GM12878 (cell line): Measurements from ENCODE around the gene NOP14. TPM values are rescaled to one million over a fixed set of nuclear protein-coding genes. Genes with fewer than 3 reads are reported as not detected.
A peak's percentile ranks its signal among the peaks of the same experiment; 100 is the strongest.

Experiments used
- ATF7 ChIP-seq: fragments of 450-650 bp; IDR thresholded peaks from 2 replicates; pipeline ENCODE4 v1.6.1; 2016; ENCODE audit warnings: low read depth, mild to moderate bottlenecking
- CHD1 ChIP-seq: IDR thresholded peaks from 2 replicates; pipeline ENCODE4 v1.6.1; 2012; ENCODE audit warnings: low read depth, low read length, improper control_type of control experiment
- CHD2 ChIP-seq: IDR thresholded peaks from 2 replicates; pipeline ENCODE4 v1.6.1; 2011; ENCODE audit warnings: low read depth, low read length, improper control_type of control experiment, borderline replicate concordance
- EED ChIP-seq: sonication (generic); IDR thresholded peaks from 2 replicates; pipeline ENCODE4 v1.6.1; 2016; ENCODE audit warnings: antibody characterized with exemption, low read depth
- FOS ChIP-seq: IDR thresholded peaks from 3 replicates; pipeline ENCODE4 v1.6.1; 2011; ENCODE audit warnings: borderline replicate concordance; ENCODE audit not compliant: insufficient read length; ENCODE audit errors: extremely low read depth
- MTA3 ChIP-seq: IDR thresholded peaks from 2 replicates; pipeline ENCODE4 v1.6.1; 2012; ENCODE audit warnings: low read length, inconsistent platforms, borderline replicate concordance
- NBN ChIP-seq: fragments of 450-650 bp; IDR thresholded peaks from 2 replicates; pipeline ENCODE4 v1.6.1; 2016
- NR2C1 ChIP-seq: fragments of 450-650 bp; IDR thresholded peaks from 2 replicates; pipeline ENCODE4 v1.6.1; 2017; ENCODE audit warnings: antibody characterized with exemption, mild to moderate bottlenecking, moderate library complexity
- RAD21 ChIP-seq: IDR thresholded peaks from 2 replicates; pipeline ENCODE4 v1.6.1; 2011; ENCODE audit warnings: mild to moderate bottlenecking, low read depth, low read length, moderate library complexity; ENCODE audit not compliant: insufficient read depth
- RAD51 ChIP-seq: fragments of 450-650 bp; IDR thresholded peaks from 2 replicates; pipeline ENCODE4 v1.6.1; 2016; ENCODE audit warnings: moderate library complexity, mild to moderate bottlenecking, inconsistent platforms
- SIN3A ChIP-seq: IDR thresholded peaks from 2 replicates; pipeline ENCODE4 v1.6.1; 2012; ENCODE audit warnings: low read depth, low read length, improper control_type of control experiment
- SPI1 ChIP-seq: IDR thresholded peaks from 2 replicates; pipeline ENCODE4 v1.6.1; 2011; ENCODE audit warnings: low read depth, mild to moderate bottlenecking, low read length, moderate library complexity, borderline replicate concordance; ENCODE audit not compliant: insufficient read depth
- YY1 ChIP-seq: IDR thresholded peaks from 2 replicates; pipeline ENCODE4 v1.6.1; 2011; ENCODE audit warnings: low read depth, mild to moderate bottlenecking, low read length
- polyA plus RNA-seq, 11 experiments: library from polyadenylated mRNA; depleted of rRNA in 4 of 11; unstranded in 6 of 11; stranded (reverse) in 5 of 11; fragments of >200 nt; fragmentation: Nextera tagmentation in 4 of 11; fragmentation: Illumina TruSeq in 1 of 11; extraction: Ambion mirVana in 4 of 11; extraction: Trizol in 1 of 11; gene quantifications; 1 replicate in 1 of 11; 2 replicates in 10 of 11; pipeline versions ENCODE4 v1.2.1 to v1.2.3, GENCODE V29; 2011 to 2016; ENCODE audit warnings: inconsistent platforms in 2 of 11, missing spikeins in 2 of 11, low read depth in 1 of 11
- total RNA-seq, 4 experiments: library from RNA; depleted of rRNA in 3 of 4; stranded (reverse); fragments of >200 nt in 3 of 4; fragmentation: Illumina TruSeq in 1 of 4; extraction: Trizol in 1 of 4; gene quantifications; 2 replicates each; pipeline versions ENCODE4 v1.2.1 to v1.2.3, GENCODE V29; 2013 to 2021
- TF ChIP-seq, protein P1 (sequence below): fragments of 450-650 bp; formaldehyde crosslinking; IDR thresholded peaks from 2 replicates; pipeline ENCODE4 v1.4.0; 2020; ENCODE audit warnings: mild to moderate bottlenecking, moderate library complexity
- TF ChIP-seq, protein P2 (sequence below): IDR thresholded peaks from 2 replicates; pipeline ENCODE4 v1.6.1; 2011; ENCODE audit warnings: low read depth, low read length, improper control_type of control experiment, borderline replicate concordance
- TF ChIP-seq, protein P3 (sequence below): fragments of 450-650 bp; formaldehyde crosslinking; IDR thresholded peaks from 2 replicates; pipeline ENCODE4 v1.5.0; 2022; ENCODE audit warnings: mild to moderate bottlenecking, missing genetic modification characterization
- TF ChIP-seq, protein P4 (sequence below): fragments of 450-650 bp; IDR thresholded peaks from 2 replicates; pipeline ENCODE4 v1.6.1; 2017; ENCODE audit warnings: mild to moderate bottlenecking, moderate library complexity

NOP14 gene
- total and polyA plus RNA-seq, 10 of the 15 experiments (the other 5 are each of a cell fraction or from before 2014, with no cell fraction given) = 13.8 to 80.6 (median 49.7) TPM

DNA sequence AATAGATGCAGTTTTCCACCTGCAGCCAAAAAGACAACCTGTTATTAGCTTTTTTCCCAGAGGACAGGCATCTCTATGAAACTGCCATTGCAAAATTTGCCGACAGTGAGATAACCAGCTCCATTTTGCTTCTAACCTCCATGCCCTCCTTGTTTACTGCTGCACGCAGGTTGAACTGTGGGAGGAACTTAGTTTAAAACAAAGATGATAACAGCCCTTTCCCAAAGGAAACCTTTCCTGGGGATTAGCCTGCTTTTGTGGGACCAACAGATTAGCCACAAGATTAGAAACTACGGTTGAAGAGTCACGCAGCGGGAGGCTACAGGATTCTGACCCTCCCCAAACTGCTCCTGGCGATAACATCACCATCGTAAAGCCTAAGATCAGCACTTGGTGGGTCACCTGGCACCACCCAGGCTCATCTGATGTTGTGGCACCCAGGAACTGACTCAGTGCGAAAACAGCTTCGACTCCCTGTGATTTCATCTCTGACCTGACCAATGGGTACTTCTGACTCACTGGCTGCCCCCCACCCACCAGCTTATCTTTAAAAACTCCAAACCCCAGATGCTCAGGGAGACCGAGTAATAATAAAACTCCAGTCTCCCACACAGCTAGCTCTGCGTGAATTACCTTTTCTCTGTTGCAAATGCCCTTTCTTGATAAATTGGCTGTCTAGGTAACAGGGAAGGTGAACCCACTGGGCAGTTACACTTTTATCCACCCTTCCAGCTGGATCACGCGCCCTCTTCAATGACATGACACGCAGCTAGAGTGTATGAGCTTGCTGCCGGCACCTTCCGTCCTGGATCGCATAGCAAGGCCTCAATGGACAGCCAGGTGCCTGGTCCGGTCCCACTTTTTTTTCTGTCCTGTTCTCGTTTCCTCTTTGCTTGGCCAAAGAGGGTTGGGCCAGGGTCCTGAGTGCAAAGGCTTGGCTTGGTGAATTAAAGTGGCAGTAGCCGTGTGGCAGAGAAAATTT, 27.2 kb downstream of the NOP14 start (continued):
- no peak for TF ChIP-seq CHD2
- no peak for TF ChIP-seq CHD1
- TF ChIP-seq EED = no peak
- TF ChIP-seq, protein P1, sequence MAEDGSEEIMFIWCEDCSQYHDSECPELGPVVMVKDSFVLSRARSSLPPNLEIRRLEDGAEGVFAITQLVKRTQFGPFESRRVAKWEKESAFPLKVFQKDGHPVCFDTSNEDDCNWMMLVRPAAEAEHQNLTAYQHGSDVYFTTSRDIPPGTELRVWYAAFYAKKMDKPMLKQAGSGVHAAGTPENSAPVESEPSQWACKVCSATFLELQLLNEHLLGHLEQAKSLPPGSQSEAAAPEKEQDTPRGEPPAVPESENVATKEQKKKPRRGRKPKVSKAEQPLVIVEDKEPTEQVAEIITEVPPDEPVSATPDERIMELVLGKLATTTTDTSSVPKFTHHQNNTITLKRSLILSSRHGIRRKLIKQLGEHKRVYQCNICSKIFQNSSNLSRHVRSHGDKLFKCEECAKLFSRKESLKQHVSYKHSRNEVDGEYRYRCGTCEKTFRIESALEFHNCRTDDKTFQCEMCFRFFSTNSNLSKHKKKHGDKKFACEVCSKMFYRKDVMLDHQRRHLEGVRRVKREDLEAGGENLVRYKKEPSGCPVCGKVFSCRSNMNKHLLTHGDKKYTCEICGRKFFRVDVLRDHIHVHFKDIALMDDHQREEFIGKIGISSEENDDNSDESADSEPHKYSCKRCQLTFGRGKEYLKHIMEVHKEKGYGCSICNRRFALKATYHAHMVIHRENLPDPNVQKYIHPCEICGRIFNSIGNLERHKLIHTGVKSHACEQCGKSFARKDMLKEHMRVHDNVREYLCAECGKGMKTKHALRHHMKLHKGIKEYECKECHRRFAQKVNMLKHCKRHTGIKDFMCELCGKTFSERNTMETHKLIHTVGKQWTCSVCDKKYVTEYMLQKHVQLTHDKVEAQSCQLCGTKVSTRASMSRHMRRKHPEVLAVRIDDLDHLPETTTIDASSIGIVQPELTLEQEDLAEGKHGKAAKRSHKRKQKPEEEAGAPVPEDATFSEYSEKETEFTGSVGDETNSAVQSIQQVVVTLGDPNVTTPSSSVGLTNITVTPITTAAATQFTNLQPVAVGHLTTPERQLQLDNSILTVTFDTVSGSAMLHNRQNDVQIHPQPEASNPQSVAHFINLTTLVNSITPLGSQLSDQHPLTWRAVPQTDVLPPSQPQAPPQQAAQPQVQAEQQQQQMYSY = no peak
- TF ChIP-seq SPI1 = peak; percentile 49; the same call in 1 of the 2 replicates
- 0 out of 2 replicates have a peak, but pooled peaks have one; percentile 13 for TF ChIP-seq YY1
- no peak for TF ChIP-seq MTA3
- TF ChIP-seq FOS = no peak
- TF ChIP-seq, protein P2, sequence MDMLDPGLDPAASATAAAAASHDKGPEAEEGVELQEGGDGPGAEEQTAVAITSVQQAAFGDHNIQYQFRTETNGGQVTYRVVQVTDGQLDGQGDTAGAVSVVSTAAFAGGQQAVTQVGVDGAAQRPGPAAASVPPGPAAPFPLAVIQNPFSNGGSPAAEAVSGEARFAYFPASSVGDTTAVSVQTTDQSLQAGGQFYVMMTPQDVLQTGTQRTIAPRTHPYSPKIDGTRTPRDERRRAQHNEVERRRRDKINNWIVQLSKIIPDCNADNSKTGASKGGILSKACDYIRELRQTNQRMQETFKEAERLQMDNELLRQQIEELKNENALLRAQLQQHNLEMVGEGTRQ = no peak
- TF ChIP-seq RAD21 = no peak
- TF ChIP-seq RAD51 = no peak
- no peak for TF ChIP-seq NBN
- no peak for TF ChIP-seq SIN3A
- TF ChIP-seq, protein P3, sequence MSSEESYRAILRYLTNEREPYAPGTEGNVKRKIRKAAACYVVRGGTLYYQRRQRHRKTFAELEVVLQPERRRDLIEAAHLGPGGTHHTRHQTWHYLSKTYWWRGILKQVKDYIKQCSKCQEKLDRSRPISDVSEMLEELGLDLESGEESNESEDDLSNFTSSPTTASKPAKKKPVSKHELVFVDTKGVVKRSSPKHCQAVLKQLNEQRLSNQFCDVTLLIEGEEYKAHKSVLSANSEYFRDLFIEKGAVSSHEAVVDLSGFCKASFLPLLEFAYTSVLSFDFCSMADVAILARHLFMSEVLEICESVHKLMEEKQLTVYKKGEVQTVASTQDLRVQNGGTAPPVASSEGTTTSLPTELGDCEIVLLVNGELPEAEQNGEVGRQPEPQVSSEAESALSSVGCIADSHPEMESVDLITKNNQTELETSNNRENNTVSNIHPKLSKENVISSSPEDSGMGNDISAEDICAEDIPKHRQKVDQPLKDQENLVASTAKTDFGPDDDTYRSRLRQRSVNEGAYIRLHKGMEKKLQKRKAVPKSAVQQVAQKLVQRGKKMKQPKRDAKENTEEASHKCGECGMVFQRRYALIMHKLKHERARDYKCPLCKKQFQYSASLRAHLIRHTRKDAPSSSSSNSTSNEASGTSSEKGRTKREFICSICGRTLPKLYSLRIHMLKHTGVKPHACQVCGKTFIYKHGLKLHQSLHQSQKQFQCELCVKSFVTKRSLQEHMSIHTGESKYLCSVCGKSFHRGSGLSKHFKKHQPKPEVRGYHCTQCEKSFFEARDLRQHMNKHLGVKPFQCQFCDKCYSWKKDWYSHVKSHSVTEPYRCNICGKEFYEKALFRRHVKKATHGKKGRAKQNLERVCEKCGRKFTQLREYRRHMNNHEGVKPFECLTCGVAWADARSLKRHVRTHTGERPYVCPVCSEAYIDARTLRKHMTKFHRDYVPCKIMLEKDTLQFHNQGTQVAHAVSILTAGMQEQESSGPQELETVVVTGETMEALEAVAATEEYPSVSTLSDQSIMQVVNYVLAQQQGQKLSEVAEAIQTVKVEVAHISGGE (CRISPR knock-in tag) = no peak
- no peak for TF ChIP-seq NR2C1
- TF ChIP-seq, protein P4, sequence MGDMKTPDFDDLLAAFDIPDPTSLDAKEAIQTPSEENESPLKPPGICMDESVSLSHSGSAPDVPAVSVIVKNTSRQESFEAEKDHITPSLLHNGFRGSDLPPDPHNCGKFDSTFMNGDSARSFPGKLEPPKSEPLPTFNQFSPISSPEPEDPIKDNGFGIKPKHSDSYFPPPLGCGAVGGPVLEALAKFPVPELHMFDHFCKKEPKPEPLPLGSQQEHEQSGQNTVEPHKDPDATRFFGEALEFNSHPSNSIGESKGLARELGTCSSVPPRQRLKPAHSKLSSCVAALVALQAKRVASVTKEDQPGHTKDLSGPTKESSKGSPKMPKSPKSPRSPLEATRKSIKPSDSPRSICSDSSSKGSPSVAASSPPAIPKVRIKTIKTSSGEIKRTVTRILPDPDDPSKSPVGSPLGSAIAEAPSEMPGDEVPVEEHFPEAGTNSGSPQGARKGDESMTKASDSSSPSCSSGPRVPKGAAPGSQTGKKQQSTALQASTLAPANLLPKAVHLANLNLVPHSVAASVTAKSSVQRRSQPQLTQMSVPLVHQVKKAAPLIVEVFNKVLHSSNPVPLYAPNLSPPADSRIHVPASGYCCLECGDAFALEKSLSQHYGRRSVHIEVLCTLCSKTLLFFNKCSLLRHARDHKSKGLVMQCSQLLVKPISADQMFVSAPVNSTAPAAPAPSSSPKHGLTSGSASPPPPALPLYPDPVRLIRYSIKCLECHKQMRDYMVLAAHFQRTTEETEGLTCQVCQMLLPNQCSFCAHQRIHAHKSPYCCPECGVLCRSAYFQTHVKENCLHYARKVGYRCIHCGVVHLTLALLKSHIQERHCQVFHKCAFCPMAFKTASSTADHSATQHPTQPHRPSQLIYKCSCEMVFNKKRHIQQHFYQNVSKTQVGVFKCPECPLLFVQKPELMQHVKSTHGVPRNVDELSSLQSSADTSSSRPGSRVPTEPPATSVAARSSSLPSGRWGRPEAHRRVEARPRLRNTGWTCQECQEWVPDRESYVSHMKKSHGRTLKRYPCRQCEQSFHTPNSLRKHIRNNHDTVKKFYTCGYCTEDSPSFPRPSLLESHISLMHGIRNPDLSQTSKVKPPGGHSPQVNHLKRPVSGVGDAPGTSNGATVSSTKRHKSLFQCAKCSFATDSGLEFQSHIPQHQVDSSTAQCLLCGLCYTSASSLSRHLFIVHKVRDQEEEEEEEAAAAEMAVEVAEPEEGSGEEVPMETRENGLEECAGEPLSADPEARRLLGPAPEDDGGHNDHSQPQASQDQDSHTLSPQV = no peak
- TF ChIP-seq ATF7 = peak; percentile 45; the same call in 1 of the 2 replicates
